ENCODE data around the gene PTPN6. TPM values are rescaled to one million over a fixed set of nuclear protein-coding genes. Genes with fewer than 3 reads are reported as not detected.

The PTPN6 gene
- total RNA-seq, 1 experiment from 2014 or later = 19.8 TPM

DNA sequence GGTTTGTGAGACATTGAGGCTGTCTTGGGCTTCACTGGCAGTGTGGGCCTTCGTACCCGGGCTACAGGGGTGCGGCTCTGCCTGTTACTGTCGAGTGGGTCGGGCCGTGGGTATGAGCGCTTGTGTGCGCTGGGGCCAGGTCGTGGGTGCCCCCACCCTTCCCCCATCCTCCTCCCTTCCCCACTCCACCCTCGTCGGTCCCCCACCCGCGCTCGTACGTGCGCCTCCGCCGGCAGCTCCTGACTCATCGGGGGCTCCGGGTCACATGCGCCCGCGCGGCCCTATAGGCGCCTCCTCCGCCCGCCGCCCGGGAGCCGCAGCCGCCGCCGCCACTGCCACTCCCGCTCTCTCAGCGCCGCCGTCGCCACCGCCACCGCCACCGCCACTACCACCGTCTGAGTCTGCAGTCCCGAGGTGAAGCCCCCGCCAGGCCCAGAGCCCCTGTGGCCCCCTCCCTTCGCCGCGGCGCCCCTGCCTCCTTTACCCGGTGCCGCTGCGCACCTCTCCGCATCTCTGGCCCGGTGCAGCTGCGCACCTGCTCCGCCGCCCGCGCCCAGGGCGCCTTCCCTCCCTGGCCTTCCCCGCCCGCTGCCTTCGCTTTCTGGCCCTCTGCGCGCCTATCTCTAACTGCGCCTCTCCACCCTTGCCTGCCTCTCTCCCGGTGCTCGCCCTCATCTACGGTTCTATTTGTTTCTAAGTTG, 36.8 kb upstream of the PTPN6 start, which contains the start of gene ENO2:
Gene ENO2, plus strand, starts transcription at position 335 of the 701 bp plus-strand sequence. CDS start 1,253 bp downstream, outside the sequence.
- Histone ChIP-seq H3K79me1 (ENCODE audit: insufficient read depth, low read depth, low read length, poor library complexity, severe bottlenecking) (peaks cover 6% of the 10 kb centered on the region), H4K20me1 (ENCODE audit: control insufficient read depth, insufficient read depth, insufficient read length) (no peaks in the 10 kb centered on the region), H3K23me2 (ENCODE audit: insufficient read length, low read depth, low read length, poor library complexity, severe bottlenecking) (peaks cover 16% of the 10 kb centered on the region), H3K4me2 (ENCODE audit: insufficient read depth, insufficient read length, low read length) (peak within 1 kb of the TSS; percentile 70), H3K4me1 (ENCODE audit: insufficient read depth, low read length) (no peaks in the 10 kb centered on the region; the same call in 1 of the 2 replicates), H3K9ac (ENCODE audit: extremely low read depth, insufficient read length, low read length) (peak within 1 kb of the TSS; percentile 9), H3K27me3 (ENCODE audit: insufficient read depth, low read length) (no peaks in the 10 kb centered on the region), H3K23ac (ENCODE audit: insufficient read length, low read depth, low read length) (no peak within 1 kb of the TSS), H3K14ac (ENCODE audit: insufficient read depth, low read length) (peak within 1 kb of the TSS; percentile 94), H2BK12ac (ENCODE audit: insufficient read length, low read depth, low read length) (no peak within 1 kb of the TSS), H2AK5ac (ENCODE audit: insufficient read length, low read length) (no peak within 1 kb of the TSS), H2BK15ac (ENCODE audit: low read depth, low read length) (no peak within 1 kb of the TSS), H3K79me2 (ENCODE audit: insufficient read depth, low read length) (no peaks in the 10 kb centered on the region), H2BK20ac (ENCODE audit: low read depth, low read length, poor library complexity, severe bottlenecking) (no peak within 1 kb of the TSS), H2BK5ac (ENCODE audit: insufficient read length, low read length) (no peak within 1 kb of the TSS), H4K91ac (ENCODE audit: insufficient read length, low read depth, low read length) (no peak within 1 kb of the TSS), H3K4ac (ENCODE audit: low read depth, low read length) (no peak within 1 kb of the TSS), H4K5ac (ENCODE audit: insufficient read length, low read depth, low read length) (no peak within 1 kb of the TSS), H4K8ac (replicated peaks; ENCODE audit: insufficient read length, low read depth, low read length) (no peak within 1 kb of the TSS), H2AFZ (ENCODE audit: low read length) (no peak within 1 kb of the TSS), H3K18ac (ENCODE audit: insufficient read length, low read depth, low read length) (peak within 1 kb of the TSS; percentile 82), H2BK120ac (ENCODE audit: low read depth, low read length, poor library complexity, severe bottlenecking) (peak within 1 kb of the TSS; percentile 53), H3K9me3 (ENCODE audit: control insufficient read depth, low read depth, low read length) (no peaks in the 10 kb centered on the region), H3T11ph (ENCODE audit: low read length) (no peak within 1 kb of the TSS), H3K56ac (ENCODE audit: insufficient read length, low read depth, low read length) (no peak within 1 kb of the TSS), H3K27ac (ENCODE audit: insufficient read length, low read depth, low read length) (no peak within 1 kb of the TSS)
- H3K4me3 Mint-ChIP-seq = peak within 1 kb of the TSS; percentile 92 to 94
- peak; percentile 71 for DNase-seq
- peaks cover 24 to 42% of the 10 kb centered on the region in 2 experiments for H3K4me1 Mint-ChIP-seq
- H3K36me3 Mint-ChIP-seq (ENCODE audit: insufficient read depth in 1 of 3, low read depth in 3 of 3) = peaks cover 19 to 34% (median 33%) of the 10 kb centered on the region in 3 experiments
- H3K9me3 Mint-ChIP-seq = no peaks in the 10 kb centered on the region
- H3K27ac Mint-ChIP-seq = peak within 1 kb of the TSS; percentile 71 to 96 (median 94)
- no CpG with 5 or more reads among the region's 68 CpGs for WGBS (ENCODE audit: extremely low coverage, insufficient read length, low lambda C conversion rate)
- TF ChIP-seq, protein P1, sequence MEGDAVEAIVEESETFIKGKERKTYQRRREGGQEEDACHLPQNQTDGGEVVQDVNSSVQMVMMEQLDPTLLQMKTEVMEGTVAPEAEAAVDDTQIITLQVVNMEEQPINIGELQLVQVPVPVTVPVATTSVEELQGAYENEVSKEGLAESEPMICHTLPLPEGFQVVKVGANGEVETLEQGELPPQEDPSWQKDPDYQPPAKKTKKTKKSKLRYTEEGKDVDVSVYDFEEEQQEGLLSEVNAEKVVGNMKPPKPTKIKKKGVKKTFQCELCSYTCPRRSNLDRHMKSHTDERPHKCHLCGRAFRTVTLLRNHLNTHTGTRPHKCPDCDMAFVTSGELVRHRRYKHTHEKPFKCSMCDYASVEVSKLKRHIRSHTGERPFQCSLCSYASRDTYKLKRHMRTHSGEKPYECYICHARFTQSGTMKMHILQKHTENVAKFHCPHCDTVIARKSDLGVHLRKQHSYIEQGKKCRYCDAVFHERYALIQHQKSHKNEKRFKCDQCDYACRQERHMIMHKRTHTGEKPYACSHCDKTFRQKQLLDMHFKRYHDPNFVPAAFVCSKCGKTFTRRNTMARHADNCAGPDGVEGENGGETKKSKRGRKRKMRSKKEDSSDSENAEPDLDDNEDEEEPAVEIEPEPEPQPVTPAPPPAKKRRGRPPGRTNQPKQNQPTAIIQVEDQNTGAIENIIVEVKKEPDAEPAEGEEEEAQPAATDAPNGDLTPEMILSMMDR (conservative IDR thresholded peaks at IDR 0.05) = no peak
- peaks cover 18% of the 10 kb centered on the region for H3K27me3 Mint-ChIP-seq (ENCODE audit: low read depth)

Data from H9 (cell line).